ENCODE results near the gene ZNF722. TPM values are rescaled to one million over a fixed set of nuclear protein-coding genes. Genes with fewer than 3 reads are reported as not detected.
"Not testable (repeated sequence)": the region's sequence is repeated elsewhere in the genome, so short reads cannot be mapped to it uniquely, and the experiment has no call there.

ZNF722 gene
- polyA plus RNA-seq (ENCODE audit: insufficient read length) = not detected

- no peak for DNase-seq
These were observed at the start of gene ZNF722 for GRCh38 chr7:63998549-63998948. Gene ZNF722 (plus strand): TSS chr7:63998849. CDS start chr7:63998962, 113 bp downstream.

DNA sequence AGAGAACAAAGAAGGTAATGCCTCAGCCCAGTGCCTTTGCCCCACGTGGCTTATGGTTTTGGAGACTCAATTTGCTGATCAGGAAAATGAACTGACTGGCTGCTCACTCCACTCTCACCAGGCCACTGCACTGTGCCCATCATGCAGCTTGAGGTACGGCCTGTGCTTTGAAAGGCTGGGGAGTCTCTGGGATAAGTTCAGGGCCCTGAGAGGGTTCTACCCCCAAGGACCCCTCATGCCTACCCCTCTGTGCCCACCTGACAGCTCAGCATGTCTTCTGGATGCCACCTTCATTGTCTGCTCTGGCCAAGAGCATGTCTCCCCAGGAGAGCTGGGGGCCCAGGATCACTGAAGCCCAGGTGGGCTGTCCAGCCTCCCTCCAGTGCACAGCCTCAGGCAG is 45.5 kb upstream of the ZNF722 start:
- DNase-seq = no peak

- no peak for DNase-seq
These were observed 30.0 kb upstream of the ZNF722 start for GRCh38 chr7:63968629-63969028.

GRCh38 chr7:64015496-64015895 is 16.8 kb downstream of the ZNF722 start:
- not testable (repeated sequence) for DNase-seq

DNA sequence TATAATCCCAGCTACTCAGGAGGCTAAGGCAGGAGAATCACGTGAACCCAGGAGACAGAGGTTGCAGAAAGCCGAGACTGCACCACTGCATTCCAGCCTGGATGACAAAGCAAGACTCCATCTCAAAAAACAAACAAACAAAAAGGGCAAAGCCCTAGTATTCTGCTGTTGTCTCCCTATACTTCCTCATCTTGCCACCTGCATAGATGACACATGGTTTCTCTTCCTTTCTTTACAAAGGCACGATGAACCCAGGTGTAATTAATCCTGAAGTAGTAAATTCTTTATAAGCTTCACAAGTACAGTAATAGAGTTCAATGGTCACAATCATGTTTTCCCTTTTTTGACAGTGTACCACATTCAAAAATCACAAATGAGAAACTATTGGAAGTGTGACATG is 36.7 kb downstream of the ZNF722 start:
- DNase-seq = no peak

GRCh38 chr7:64037095-64037494 is 38.4 kb downstream of the ZNF722 start:
- no peak for DNase-seq

- no peak for DNase-seq
These were observed 46.8 kb downstream of the ZNF722 start, which contains the start of gene ZNF727 for GRCh38 chr7:64045301-64046040. Gene ZNF727 (plus strand): TSS chr7:64045434. CDS start chr7:64045622, 188 bp downstream.

DNA sequence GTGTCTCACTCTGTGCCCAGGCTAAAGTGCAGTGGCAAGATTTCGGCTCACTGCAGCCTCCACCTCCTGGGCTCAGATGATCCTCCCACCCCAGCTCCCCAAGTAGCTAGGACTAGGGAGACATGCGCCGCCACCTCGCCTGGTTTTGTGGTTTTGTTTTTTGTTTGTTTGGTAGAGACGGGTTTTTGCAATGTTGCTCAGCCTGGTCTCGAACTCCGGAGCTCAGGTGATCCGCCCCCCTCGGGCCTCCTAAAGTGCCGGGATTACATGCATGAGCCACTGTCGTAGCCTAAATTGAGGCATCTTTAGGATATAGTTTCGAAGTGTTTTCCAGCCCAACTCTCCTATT is 47.4 kb downstream of the ZNF722 start:
- DNase-seq = no peak

Other genes starting within 250 kb of the ZNF722 start
- gene ZNF727, start 46.6 kb downstream of the ZNF722 start, polyA plus RNA-seq (ENCODE audit: insufficient read length) = 0.17 TPM
- not detected for gene ZNF735, start 208.4 kb downstream of the ZNF722 start, polyA plus RNA-seq (ENCODE audit: insufficient read length)
- not detected for gene ZNF679, start 229.6 kb downstream of the ZNF722 start, polyA plus RNA-seq (ENCODE audit: insufficient read length)

All from hindlimb muscle (tissue), 1 donor.